SIG-M5 treated with dmso at 0.1 percent for 504 hours (cell line): ENCODE data around the gene ZNF749.
"Not testable (repeated sequence)": the region's sequence is repeated elsewhere in the genome, so short reads cannot be mapped to it uniquely, and the experiment has no call there.

Experiments
- DNase-seq: peaks from one replicate; lab custom pipeline; 2025; ENCODE audit not compliant: unreplicated experiment; lab: John Stamatoyannopoulos, UW

ZNF749 gene

GRCh38 chr19:57465680-57466381 is 30.7 kb downstream of the ZNF749 start:
- DNase-seq: peak; percentile 51

GRCh38 chr19:57466489-57466888 is 31.4 kb downstream of the ZNF749 start:
- DNase-seq: no peak

GRCh38 chr19:57473646-57474045 is 38.5 kb downstream of the ZNF749 start:
- DNase-seq: no peak

GRCh38 chr19:57477191-57478008 is 42.3 kb downstream of the ZNF749 start, which contains the start of gene ZNF772:
Gene ZNF772 (minus strand): TSS chr19:57477566. CDS start chr19:57477309, 257 bp downstream.
- DNase-seq: peak; percentile 79

- DNase-seq: peak; percentile 72
These were observed 52.6 kb downstream of the ZNF749 start, which contains the start of gene ZNF419 for GRCh38 chr19:57487477-57488298. Gene ZNF419 (plus strand): TSS chr19:57487750. CDS start chr19:57487951, 201 bp downstream.

- DNase-seq: not testable (repeated sequence)
These were observed 53.1 kb downstream of the ZNF749 start for GRCh38 chr19:57488299-57488644.
